HepG2 (cell line): ENCODE measurements around the gene DENND4A. TPM values are rescaled to one million over a fixed set of nuclear protein-coding genes. Genes with fewer than 3 reads are reported as not detected.
A peak's percentile ranks its signal among the peaks of the same experiment; 100 is the strongest.

Experiments
- AGO1 ChIP-seq: fragments of 200-400 bp; formaldehyde crosslinking; IDR thresholded peaks from 2 replicates; pipeline ENCODE4 v1.6.1; 2017; ENCODE audit warnings: mild to moderate bottlenecking, low read depth, low read length, moderate library complexity; ENCODE audit not compliant: poor library complexity, severe bottlenecking
- ATRX ChIP-seq: sonication (generic); formaldehyde crosslinking; IDR thresholded peaks from 2 replicates; pipeline ENCODE4 v1.4.0; 2020; ENCODE audit warnings: missing genetic modification reagents, borderline replicate concordance
- CREBL2 ChIP-seq: sonication (generic); formaldehyde crosslinking; IDR thresholded peaks from 2 replicates; pipeline ENCODE4 v1.8.1; 2023; ENCODE audit warnings: missing genetic modification reagents, mild to moderate bottlenecking, borderline replicate concordance
- ERF ChIP-seq: IDR thresholded peaks from 2 replicates; pipeline ENCODE4 v1.6.1; 2018; ENCODE audit warnings: missing biosample characterization, missing genetic modification reagents
- ETV6 ChIP-seq: sonication (generic); formaldehyde crosslinking; conservative IDR thresholded peaks from 2 replicates; pipeline ENCODE4 v1.4.0; 2020; ENCODE audit warnings: missing genetic modification reagents
- GPN1 ChIP-seq: sonication (generic); formaldehyde crosslinking; IDR thresholded peaks from 2 replicates; pipeline ENCODE4 v1.5.1; 2020; ENCODE audit warnings: missing genetic modification reagents, borderline replicate concordance
- HMGXB3 ChIP-seq: sonication (generic); formaldehyde crosslinking; IDR thresholded peaks from 2 replicates; pipeline ENCODE4 v1.4.0; 2020; ENCODE audit warnings: missing genetic modification reagents, borderline replicate concordance
- IKZF1 ChIP-seq: fragments of 450-650 bp; IDR thresholded peaks from 2 replicates; pipeline ENCODE4 v1.7.1; 2016
- KDM2A ChIP-seq: sonication (generic); formaldehyde crosslinking; IDR thresholded peaks from 2 replicates; pipeline ENCODE4 v1.4.0; 2020; ENCODE audit warnings: low read depth, missing genetic modification reagents, borderline replicate concordance
- KMT2A ChIP-seq: sonication (generic); formaldehyde crosslinking; IDR thresholded peaks from 2 replicates; pipeline ENCODE4 v1.4.0; 2020; ENCODE audit warnings: missing genetic modification reagents
- MEF2D ChIP-seq: sonication (generic); formaldehyde crosslinking; IDR thresholded peaks from 2 replicates; pipeline ENCODE4 v1.5.1; 2020; ENCODE audit warnings: mild to moderate bottlenecking, missing genetic modification reagents
- MTA1 ChIP-seq: sonication (generic); formaldehyde crosslinking; IDR thresholded peaks from 2 replicates; pipeline ENCODE4 v1.4.0; 2020; ENCODE audit warnings: missing genetic modification reagents, mild to moderate bottlenecking, borderline replicate concordance
- NFE2 ChIP-seq: sonication (generic); formaldehyde crosslinking; IDR thresholded peaks from 2 replicates; pipeline ENCODE4 v1.4.0; 2020; ENCODE audit warnings: missing genetic modification reagents
- SMAD1 ChIP-seq: sonication (generic); formaldehyde crosslinking; IDR thresholded peaks from 2 replicates; pipeline ENCODE4 v1.4.0; 2020; ENCODE audit warnings: missing genetic modification reagents, low read depth, mild to moderate bottlenecking, borderline replicate concordance
- SOX6 ChIP-seq, 2 experiments: fragments of 450-650 bp in 1 of 2; sonication (generic) in 1 of 2; formaldehyde crosslinking in 1 of 2; IDR thresholded peaks; 2 replicates each; pipeline versions ENCODE4 v1.4.0 to v1.6.1; 2017 to 2020; ENCODE audit warnings: antibody characterized with exemption in 1 of 2, mild to moderate bottlenecking in 1 of 2, missing genetic modification reagents in 1 of 2
- STAG1 ChIP-seq: sonication (generic); formaldehyde crosslinking; IDR thresholded peaks from 2 replicates; pipeline ENCODE4 v1.4.0; 2020; ENCODE audit warnings: missing genetic modification reagents
- ZBTB1 ChIP-seq: sonication (generic); formaldehyde crosslinking; IDR thresholded peaks from 2 replicates; pipeline ENCODE4 v1.4.0; 2020; ENCODE audit warnings: missing genetic modification reagents, borderline replicate concordance
- ZKSCAN1 ChIP-seq: fragments of 150-350 bp; IDR thresholded peaks from 2 replicates; pipeline ENCODE4 v1.6.1; 2014; ENCODE audit warnings: low read length
- ZNF205 ChIP-seq: IDR thresholded peaks from 2 replicates; pipeline ENCODE4 v1.6.1; 2018; ENCODE audit warnings: missing biosample characterization, missing genetic modification reagents
- ZNF33A ChIP-seq: sonication (generic); formaldehyde crosslinking; IDR thresholded peaks from 2 replicates; pipeline ENCODE4 v1.5.1; 2020; ENCODE audit warnings: missing genetic modification reagents, mild to moderate bottlenecking, moderate library complexity, borderline replicate concordance
- ZNF367 ChIP-seq: sonication (generic); formaldehyde crosslinking; IDR thresholded peaks from 2 replicates; pipeline ENCODE4 v1.4.0; 2020; ENCODE audit warnings: missing genetic modification reagents, borderline replicate concordance
- ZNF577 ChIP-seq: sonication (generic); formaldehyde crosslinking; IDR thresholded peaks from 2 replicates; pipeline ENCODE4 v1.4.0; 2020; ENCODE audit warnings: mild to moderate bottlenecking, low read depth, missing genetic modification reagents, borderline replicate concordance
- ZNF615 ChIP-seq: sonication (generic); formaldehyde crosslinking; IDR thresholded peaks from 2 replicates; pipeline ENCODE4 v1.5.0; 2020; ENCODE audit warnings: mild to moderate bottlenecking, missing genetic modification reagents, borderline replicate concordance
- ZNF639 ChIP-seq: conservative IDR thresholded peaks from 2 replicates; pipeline ENCODE4 v1.6.1; 2018; ENCODE audit warnings: missing genetic modification reagents
- ZNF781 ChIP-seq: sonication (generic); formaldehyde crosslinking; IDR thresholded peaks from 2 replicates; pipeline ENCODE4 v1.5.1; 2020; ENCODE audit warnings: borderline replicate concordance, mild to moderate bottlenecking, missing genetic modification reagents; ENCODE audit errors: not compliant biosample characterization
- polyA plus RNA-seq, 8 experiments: library from polyadenylated mRNA; depleted of rRNA in 3 of 8; stranded (reverse) in 7 of 8; unstranded in 1 of 8; fragments of >200 nt; fragmentation: Illumina TruSeq in 4 of 8; extraction: Trizol in 4 of 8; gene quantifications; 2 replicates each; pipeline versions ENCODE4 v1.2.1 to v1.2.3, GENCODE V29; 2011 to 2016; ENCODE audit warnings: low read depth in 4 of 8, missing spikeins in 1 of 8, mixed read lengths in 1 of 8; ENCODE audit not compliant: insufficient read depth in 1 of 8
- total RNA-seq, 5 experiments: library from RNA; depleted of rRNA; stranded (reverse); fragments of >200 nt; fragmentation: Illumina TruSeq; extraction: Trizol; gene quantifications; 2 replicates each; pipeline ENCODE4 v1.2.3, GENCODE V29; 2016; ENCODE audit warnings: low read depth in 1 of 5

Gene DENND4A
- total and polyA plus RNA-seq, 2 of the 13 experiments (the other 11 are each of a cell fraction or from before 2014, with no cell fraction given) = 13.2 to 18.6 TPM

GRCh38 chr15:65832549-65833364, 40.7 kb upstream of the DENND4A start (continued):
- TF ChIP-seq ETV6 (0 out of 2 replicates have a peak, but pooled peaks have one; percentile 29), KMT2A (peak; percentile 46; the same call in 1 of the 2 replicates), ATRX (CRISPR knock-in tag) (no peak), ZNF367 (CRISPR knock-in tag) (no peak), IKZF1 (no peak), AGO1 (no peak), ZNF577 (CRISPR knock-in tag) (no peak), ZNF33A (CRISPR knock-in tag) (no peak), MTA1 (CRISPR knock-in tag) (peak; percentile 65), SMAD1 (CRISPR knock-in tag) (no peak), ZNF781 (CRISPR knock-in tag) (no peak), ZBTB1 (no peak), MEF2D (CRISPR knock-in tag) (peak; percentile 76), NFE2 (CRISPR knock-in tag) (no peak), ZNF615 (CRISPR knock-in tag) (peak; percentile 38; the same call in 1 of the 2 replicates), SOX6 (IDR thresholded peaks at IDR 0.05) (no peak), SOX6 (CRISPR knock-in tag; IDR thresholded peaks at IDR 0.05) (peak; percentile 91), ZNF205 (CRISPR knock-in tag) (peak; percentile 25; the same call in 1 of the 2 replicates), ZKSCAN1 (no peak), HMGXB3 (CRISPR knock-in tag) (peak; percentile 79; the same call in 1 of the 2 replicates), ZNF639 (CRISPR knock-in tag) (0 out of 2 replicates have a peak, but pooled peaks have one; percentile 25), CREBL2 (CRISPR knock-in tag) (no peak), STAG1 (CRISPR knock-in tag) (peak; percentile 22), ERF (CRISPR knock-in tag) (peak; percentile 92), GPN1 (CRISPR knock-in tag) (no peak), KDM2A (no peak)
